Lower leg skin (tissue), 3 donors: ENCODE data around the gene KLK8.
"Not testable (repeated sequence)": the region's sequence is repeated elsewhere in the genome, so short reads cannot be mapped to it uniquely, and the experiment has no call there.

Experiments used
- CTCF ChIP-seq, 3 donors: fragments of 450-650 bp; IDR thresholded peaks; one replicate each; pipeline ENCODE4 v1.5.1; 2016; ENCODE audit warnings: antibody characterized with exemption in 3 of 3, mild to moderate bottlenecking in 3 of 3, moderate library complexity in 2 of 3
- POLR2A ChIP-seq, 2 donors: fragments of 450-650 bp; IDR thresholded peaks; one replicate each; pipeline ENCODE4 v1.6.1; 2016 to 2017; ENCODE audit warnings: antibody characterized with exemption in 2 of 2, mild to moderate bottlenecking in 1 of 2, moderate library complexity in 1 of 2

- not testable (repeated sequence) for TF ChIP-seq CTCF, POLR2A (IDR thresholded peaks at IDR 0.05)
Measured at GRCh38 chr19:50969810-50970209, 31.6 kb downstream of the KLK8 start.
